Inferior parietal cortex (tissue), 1 donor: ENCODE measurements around the gene KCTD6.
A peak's percentile ranks its signal among the peaks of the same experiment; 100 is the strongest.
"Not testable (repeated sequence)": the region's sequence is repeated elsewhere in the genome, so short reads cannot be mapped to it uniquely, and the experiment has no call there.

Source experiments
- DNase-seq: peaks from one replicate; pipeline ENCODE4 v3.0.0-alpha.2; 2016; ENCODE audit errors: extremely low spot score

The KCTD6 gene

GRCh38 chr3:58524326-58524888 is 32.5 kb downstream of the KCTD6 start:
- DNase-seq: no peak

- no peak for DNase-seq
These were observed 34.6 kb downstream of the KCTD6 start for GRCh38 chr3:58526515-58526957.

GRCh38 chr3:58527440-58527839 is 35.5 kb downstream of the KCTD6 start:
- not testable (repeated sequence) for DNase-seq

- no peak for DNase-seq
These were observed 36.7 kb downstream of the KCTD6 start for GRCh38 chr3:58528629-58529028.

GRCh38 chr3:58529516-58530353 is 37.8 kb downstream of the KCTD6 start:
- no peak for DNase-seq

- no peak for DNase-seq
These were observed 38.5 kb downstream of the KCTD6 start for GRCh38 chr3:58530354-58530865.

- no peak for DNase-seq
These were observed 39.7 kb downstream of the KCTD6 start for GRCh38 chr3:58531555-58531954.

GRCh38 chr3:58531956-58532355 is 40.1 kb downstream of the KCTD6 start:
- DNase-seq: no peak

- DNase-seq: peak; percentile 86
These were observed 40.9 kb downstream of the KCTD6 start for GRCh38 chr3:58532794-58533220.

GRCh38 chr3:58534592-58535494 is 42.9 kb downstream of the KCTD6 start:
- no peak for DNase-seq

GRCh38 chr3:58535531-58536500 is 43.9 kb downstream of the KCTD6 start:
- DNase-seq: no peak

GRCh38 chr3:58536501-58537411 is 44.9 kb downstream of the KCTD6 start, which contains the start of gene ACOX2:
Gene ACOX2 (minus strand): TSS chr3:58537190. CDS start chr3:58535106, 2,084 bp downstream.
- DNase-seq: no peak

GRCh38 chr3:58537412-58538301 is 45.8 kb downstream of the KCTD6 start:
- no peak for DNase-seq

- no peak for DNase-seq
These were observed 47.7 kb downstream of the KCTD6 start for GRCh38 chr3:58539626-58540025.

GRCh38 chr3:58540176-58540858 is 48.4 kb downstream of the KCTD6 start:
- no peak for DNase-seq

- no peak for DNase-seq
These were observed 52.6 kb downstream of the KCTD6 start for GRCh38 chr3:58544541-58544940.

- no peak for DNase-seq
These were observed 59.8 kb downstream of the KCTD6 start for GRCh38 chr3:58551636-58552180.
